NCI-H460 (cell line): ENCODE data around the gene ZFYVE9. TPM values are rescaled to one million over a fixed set of nuclear protein-coding genes. Genes with fewer than 3 reads are reported as not detected.
"Not testable (repeated sequence)": the region's sequence is repeated elsewhere in the genome, so short reads cannot be mapped to it uniquely, and the experiment has no call there.

Experiments used
- DNase-seq: peaks from one replicate; pipeline ENCODE4 v3.0.0-alpha.2; 2016; ENCODE audit warnings: low read depth; ENCODE audit errors: extremely low read depth
- total RNA-seq: library from RNA; depleted of rRNA; stranded (reverse); fragments of >200 nt; shearing (Covaris generic); gene quantifications from 2 replicates; pipeline ENCODE4 v1.2.3, GENCODE V29; 2014

Gene ZFYVE9
- total RNA-seq, 1 experiment from 2014 or later, result 11.4 TPM

DNA sequence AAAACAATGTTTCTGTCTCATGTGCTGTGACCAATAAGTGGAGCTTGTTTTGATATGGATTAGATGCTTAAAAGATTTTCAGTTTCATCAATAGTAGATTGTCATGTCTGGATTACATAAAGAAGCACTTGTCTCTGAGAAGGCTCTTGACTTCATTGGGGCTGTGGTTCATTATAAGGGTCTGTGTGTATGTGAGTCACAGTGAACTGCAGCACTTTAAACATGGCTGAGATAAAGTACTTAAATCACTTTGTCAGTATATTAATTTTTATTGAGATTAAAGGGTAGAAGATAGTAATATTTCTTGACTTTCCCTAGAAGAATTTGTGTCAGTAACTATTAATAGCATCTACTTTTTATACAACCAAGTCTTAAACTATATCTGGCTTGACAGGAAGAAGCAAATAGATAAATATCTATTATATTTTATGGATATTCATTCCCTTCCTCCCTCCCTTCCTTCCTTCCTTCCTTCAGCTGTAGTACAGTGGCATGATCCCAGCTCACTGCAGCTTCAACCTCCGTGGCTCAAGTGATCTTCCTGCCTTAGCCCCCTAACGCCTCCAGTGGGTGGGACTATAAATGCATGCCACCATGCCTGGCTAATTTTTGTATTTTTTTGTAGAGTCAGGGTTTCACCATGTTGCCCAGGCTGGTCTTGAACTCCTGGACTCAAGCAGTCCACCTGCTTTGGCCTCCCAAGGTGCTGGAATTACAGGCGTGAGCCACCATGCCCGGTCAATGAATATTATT lies 48.8 kb downstream of the ZFYVE9 start:
- DNase-seq, result no peak

DNA sequence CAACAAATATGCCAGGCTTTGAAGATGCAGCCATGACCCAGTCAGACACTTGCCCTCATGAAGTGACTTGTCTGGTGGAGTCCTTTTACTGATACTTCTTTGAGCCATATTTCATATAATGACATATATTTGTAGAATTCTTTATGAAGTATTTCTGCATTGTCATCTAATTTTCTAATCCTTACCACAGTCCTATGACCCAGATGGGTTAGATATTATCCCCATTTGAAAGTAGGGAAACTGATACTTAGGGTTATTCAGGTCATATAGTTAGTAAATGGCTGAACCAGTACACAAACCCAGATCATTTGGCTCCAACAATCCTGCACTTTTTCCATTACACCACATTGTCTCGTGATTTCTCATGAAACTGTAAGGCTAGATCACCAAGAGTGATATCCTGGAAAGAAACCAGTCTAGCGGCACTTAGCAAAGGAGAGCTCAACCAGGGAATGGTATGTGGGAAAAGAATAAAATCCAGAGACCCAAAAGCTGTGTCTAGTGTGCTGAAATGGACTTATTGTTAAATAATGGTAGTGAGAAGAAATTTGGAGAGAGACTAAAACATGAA lies 49.6 kb downstream of the ZFYVE9 start:
- DNase-seq, result no peak

GRCh38 chr1:52192024-52192423 lies 50.1 kb downstream of the ZFYVE9 start:
- no peak for DNase-seq

DNA sequence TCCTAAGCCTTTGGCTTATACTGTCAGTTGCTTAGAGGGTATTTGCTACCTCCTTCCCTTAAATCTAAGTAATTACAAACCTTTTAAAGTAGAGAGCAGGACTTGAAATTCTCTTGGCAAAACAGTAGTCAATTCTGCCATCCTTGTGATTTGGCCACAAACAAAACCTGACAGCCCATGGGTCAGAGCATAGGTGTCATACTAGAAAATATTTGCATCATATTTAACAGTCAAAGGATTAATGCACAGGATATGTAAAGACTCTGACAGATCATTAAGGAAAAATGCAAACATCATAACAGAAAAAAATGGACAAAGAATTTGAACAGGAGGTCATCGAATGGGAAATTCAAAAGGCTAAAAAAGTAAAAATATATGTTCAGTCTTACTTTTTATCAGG lies 50.5 kb downstream of the ZFYVE9 start:
- DNase-seq, result no peak

DNA sequence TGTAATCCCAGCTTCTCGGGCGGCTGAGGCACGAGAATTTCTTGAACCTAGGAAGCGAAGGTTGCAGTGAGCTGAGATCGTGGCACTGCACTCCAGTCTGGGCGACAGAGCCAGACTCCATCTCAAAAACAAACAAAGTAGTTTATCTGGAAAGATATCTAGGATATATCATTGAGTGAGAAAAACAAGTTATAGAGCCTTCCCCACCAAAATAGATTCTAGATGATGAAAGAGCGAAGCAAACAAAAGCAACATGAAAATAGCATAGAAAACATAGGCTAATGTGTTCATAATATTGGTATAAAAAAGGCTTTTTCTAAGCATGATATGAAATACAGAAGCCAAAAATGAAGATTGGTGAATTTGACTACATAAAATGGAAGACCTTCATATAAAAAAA lies 52.1 kb downstream of the ZFYVE9 start:
- DNase-seq, result no peak

DNA sequence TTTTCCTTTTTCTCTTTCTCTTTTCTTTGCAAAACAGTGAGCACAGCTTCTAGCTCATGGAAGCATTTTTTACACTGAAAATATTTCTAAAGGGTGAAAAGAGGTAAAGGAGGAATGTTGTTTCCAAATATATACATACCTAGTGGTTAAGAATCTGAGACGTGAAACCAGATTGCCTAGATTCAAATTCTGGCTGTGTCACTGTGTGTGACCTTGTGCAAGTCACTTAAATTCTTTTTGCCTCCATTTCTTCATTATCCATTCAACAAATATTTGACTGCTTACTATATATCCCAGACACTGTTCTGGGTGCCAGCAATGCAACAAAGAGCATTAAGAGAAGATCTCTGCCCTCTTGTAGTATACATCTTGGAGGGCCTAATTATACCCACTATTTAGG lies 53.3 kb downstream of the ZFYVE9 start:
- DNase-seq, result no peak

GRCh38 chr1:52203935-52204625 lies 62.2 kb downstream of the ZFYVE9 start:
- DNase-seq, result no peak

- no peak for DNase-seq
These were observed 62.8 kb downstream of the ZFYVE9 start for GRCh38 chr1:52204696-52205095.

DNA sequence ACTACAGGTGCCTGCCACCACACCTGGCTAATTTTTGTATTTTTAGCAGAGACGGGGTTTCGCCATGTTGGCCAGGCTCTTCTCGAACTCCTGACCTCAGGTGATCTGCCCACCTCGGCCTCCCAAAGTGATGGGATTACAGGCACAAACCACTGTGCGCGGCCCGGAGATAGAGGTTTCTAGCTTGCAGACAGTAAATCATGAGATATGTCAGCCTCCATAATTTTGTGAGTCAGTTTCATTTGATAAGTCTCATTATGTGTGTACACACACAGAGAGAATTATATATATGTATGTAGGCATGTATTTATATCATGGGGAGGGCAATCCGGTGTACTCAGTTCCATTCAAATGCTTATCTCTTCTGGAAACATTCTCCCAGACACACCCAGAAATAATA lies 64.8 kb downstream of the ZFYVE9 start:
- not testable (repeated sequence) for DNase-seq

GRCh38 chr1:52209429-52209828 lies 67.5 kb downstream of the ZFYVE9 start:
- DNase-seq, result no peak

DNA sequence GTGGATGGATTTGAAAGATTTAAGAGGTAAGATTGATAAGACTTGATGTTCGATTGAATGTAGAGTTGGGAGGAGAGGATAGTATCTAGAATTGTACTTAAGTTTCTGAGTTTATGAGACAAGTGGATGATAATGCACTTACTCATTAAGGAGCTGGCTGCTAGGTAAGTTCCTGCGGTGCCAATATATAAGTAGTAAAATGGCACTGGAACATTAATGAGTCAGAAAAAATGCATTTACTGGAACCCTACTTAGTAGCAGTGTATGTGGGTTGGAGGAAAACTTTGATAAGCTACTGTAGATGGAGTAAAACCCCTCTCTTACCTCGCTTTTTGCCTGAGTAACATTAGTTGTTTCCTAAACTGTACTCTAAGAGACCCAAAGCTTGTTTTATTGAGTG lies 68.2 kb downstream of the ZFYVE9 start:
- DNase-seq, result no peak

DNA sequence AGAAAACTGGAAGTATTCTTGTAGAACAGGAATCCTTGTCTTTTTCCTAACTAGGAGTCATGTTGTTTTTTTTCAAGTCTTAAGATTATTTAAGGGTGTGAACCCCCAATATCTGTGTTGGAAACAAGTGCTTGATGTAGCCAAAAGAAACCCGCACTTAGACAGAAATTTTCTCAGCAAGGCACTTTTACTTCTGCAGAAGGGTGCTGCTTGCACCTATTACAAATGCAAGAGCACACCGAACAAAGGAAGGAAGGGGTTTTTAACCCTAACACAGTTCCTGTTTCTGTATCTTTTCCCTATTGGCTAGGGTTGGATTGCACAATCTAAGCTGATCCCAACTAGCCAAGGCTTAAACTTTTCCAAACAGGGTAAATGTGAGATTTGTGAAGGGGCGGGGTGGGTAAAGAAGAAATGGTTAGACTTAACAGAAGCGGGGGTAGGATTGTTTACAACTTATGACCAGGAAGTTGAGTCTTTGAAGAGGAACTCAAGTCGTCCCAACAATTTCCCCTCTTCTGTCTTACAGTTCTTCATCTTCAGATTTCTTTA lies 75.1 kb downstream of the ZFYVE9 start:
- DNase-seq, result no peak

- DNase-seq, result no peak
These were observed 83.3 kb downstream of the ZFYVE9 start for GRCh38 chr1:52225174-52225573.

DNA sequence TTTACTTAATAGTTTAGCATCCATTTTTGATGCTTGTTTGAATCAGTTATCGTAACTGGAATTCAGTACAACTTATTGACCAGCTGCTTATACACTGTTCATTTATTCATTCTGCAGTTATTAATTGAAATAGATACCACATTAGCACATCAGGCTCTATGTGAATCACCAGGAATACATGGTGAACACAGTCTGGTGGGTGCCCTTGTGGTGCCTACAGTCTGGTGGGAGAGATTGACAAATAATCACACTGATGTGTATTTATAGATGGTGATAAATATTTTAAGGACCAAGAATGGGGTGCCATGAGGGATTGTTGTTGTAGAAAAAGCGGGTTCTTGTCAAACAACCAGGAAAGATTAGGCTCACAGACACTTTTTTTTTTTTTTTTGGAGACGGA lies 87.6 kb downstream of the ZFYVE9 start:
- no peak for DNase-seq

GRCh38 chr1:52233463-52233862 lies 91.6 kb downstream of the ZFYVE9 start:
- DNase-seq, result no peak

- DNase-seq, result no peak
These were observed 92.1 kb downstream of the ZFYVE9 start for GRCh38 chr1:52234014-52234413.

DNA sequence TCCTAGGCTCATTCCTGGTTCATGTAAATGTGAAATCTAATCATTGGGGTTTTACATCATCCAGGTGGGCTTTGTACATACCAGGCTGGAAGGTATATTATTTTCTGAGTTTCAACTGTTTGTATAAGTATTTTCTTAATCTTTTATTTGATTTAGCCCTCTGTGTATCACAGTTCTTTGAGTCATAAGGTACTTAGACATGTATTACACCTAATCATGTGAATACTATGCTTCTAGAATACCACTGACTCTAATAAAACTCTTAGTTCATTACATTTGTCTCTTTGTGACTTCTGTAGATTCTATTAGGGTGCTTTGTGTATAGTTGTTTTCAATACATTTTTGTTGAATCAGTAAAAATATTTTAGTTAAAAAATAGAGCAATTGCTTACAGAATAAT lies 92.8 kb downstream of the ZFYVE9 start:
- DNase-seq, result no peak

DNA sequence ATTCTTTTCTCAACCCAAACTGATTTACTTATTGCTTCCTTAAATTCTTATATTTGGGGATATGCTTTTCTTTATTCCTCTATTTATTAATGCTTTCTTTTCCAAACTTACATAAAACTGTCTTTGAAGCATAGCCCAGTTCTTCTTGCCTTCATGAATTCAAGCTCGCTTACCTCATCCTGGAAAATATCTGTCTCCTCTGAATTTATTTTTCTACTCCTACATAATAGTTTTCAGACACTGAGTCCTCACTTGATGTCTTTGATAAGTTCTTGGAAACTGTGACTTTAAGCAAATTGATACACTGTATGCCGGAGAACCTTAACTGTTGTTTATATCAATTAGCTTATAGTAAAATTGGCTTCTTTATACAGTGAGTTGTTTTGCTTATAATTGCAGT lies 93.8 kb downstream of the ZFYVE9 start:
- no peak for DNase-seq

- no peak for DNase-seq
These were observed 95.5 kb downstream of the ZFYVE9 start for GRCh38 chr1:52237430-52237829.

GRCh38 chr1:52238474-52238873 lies 96.6 kb downstream of the ZFYVE9 start:
- DNase-seq, result no peak

DNA sequence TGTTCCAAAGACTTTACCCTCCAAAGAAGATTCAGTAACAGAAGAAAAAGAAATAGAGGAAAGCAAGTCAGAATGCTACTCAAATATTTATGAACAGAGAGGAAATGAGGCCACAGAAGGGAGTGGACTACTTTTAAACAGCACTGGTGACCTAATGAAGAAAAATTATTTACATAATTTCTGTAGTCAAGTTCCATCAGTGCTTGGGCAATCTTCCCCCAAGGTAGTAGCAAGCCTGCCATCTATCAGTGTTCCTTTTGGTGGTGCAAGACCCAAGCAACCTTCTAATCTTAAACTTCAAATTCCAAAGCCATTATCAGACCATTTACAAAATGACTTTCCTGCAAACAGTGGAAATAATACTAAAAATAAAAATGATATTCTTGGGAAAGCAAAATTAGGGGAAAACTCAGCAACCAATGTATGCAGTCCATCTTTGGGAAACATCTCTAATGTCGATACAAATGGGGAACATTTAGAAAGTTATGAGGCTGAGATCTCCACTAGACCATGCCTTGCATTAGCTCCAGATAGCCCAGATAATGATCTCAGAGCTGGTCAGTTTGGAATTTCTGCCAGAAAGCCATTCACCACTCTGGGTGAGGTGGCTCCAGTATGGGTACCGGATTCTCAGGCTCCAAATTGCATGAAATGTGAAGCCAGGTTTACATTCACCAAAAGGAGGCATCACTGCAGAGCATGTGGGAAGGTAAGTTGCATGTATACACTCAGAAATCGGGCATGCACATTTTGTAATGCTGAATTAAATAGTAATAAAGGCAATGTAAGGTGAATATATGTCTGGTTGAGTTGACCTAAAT lies 97.2 kb downstream of the ZFYVE9 start:
- DNase-seq, result no peak
